Cardiac septum (tissue), 1 donor: ENCODE results near the gene LHFPL4. TPM values are rescaled to one million over a fixed set of nuclear protein-coding genes. Genes with fewer than 3 reads are reported as not detected.
"Not testable (repeated sequence)": the region's sequence is repeated elsewhere in the genome, so short reads cannot be mapped to it uniquely, and the experiment has no call there.

Source experiments
- DNase-seq: peaks from one replicate; pipeline ENCODE4 v3.0.0-alpha.2; 2020; ENCODE audit warnings: low spot score
- intact Hi-C: fragments of 100-400 bp; cut with DNase I; formaldehyde crosslinking; loops from one replicate; pipeline ENCODE4 v1.14.0; 2022
- total RNA-seq: library from RNA; stranded (reverse); fragmentation: NEBNext Ultra II Directional; extraction: Animal tissue kit (Norgen Biotek cat#: 25700); gene quantifications from one replicate; pipeline ENCODE4 v1.2.1, GENCODE V29; 2021
- donor health status: DM: no; HTN: no; CAD: no.

The LHFPL4 gene
- total RNA-seq, 1 donor from 2014 or later = not detected

DNA sequence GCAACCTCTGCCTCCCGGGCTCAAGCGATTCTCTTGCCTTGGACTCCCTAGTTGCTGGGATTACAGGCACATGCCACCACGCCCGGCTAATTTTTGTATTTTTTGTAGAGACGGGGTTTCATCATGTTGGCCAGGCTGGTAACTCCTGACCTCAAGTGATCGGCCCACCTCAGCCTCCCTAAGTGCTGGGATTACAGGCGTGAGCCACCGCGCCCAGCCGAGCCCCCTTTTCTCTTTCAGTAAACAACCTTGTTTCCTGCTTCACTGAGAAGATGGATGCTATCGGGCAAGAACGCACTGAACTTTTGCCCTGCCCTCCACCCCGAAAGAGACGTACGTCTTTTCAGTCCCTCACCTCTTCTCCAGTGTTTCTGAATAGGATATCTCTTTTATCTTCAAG lies 59.6 kb downstream of the LHFPL4 start:
- DNase-seq, intact Hi-C loops: not testable (repeated sequence)

DNA sequence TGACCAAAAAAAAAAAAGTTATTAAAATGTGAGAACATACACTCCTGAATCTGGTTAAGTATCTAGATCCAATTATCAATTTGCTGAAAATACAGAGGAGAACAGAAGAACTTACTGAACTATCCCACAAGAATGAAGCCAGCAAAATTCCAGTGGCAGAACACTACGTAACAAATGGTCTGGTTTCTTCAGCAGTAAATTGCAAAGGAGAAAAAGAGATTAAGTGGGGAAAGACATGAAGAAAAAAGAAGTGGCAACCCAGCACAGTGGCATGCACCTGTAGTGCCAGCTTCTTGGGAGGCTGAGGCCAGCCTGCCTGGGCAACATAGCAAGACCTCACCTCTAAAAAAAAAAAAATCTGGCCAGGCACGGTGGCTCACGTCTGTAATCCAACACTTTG lies 62.1 kb downstream of the LHFPL4 start:
- intact Hi-C loops = no loop called here
- DNase-seq = no peak

DNA sequence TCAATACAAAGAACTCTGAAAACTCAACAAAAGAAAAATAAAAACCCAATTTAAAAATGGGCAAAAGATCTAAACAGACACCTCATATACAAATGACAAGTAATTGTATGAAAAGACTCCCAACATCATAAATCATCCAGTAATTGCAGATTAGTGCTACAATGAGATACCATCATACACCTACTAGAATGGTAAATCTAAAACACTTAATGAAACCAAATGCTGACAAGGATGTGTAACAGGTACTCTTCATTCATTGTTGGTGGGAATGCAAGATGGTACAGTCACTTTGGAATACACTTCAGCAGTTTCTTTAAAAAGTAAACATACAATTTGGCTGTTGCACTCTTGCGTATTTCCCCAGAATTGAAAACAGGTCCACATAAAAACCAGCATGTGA lies 68.4 kb downstream of the LHFPL4 start:
- intact Hi-C loops = no loop called here
- no peak for DNase-seq

DNA sequence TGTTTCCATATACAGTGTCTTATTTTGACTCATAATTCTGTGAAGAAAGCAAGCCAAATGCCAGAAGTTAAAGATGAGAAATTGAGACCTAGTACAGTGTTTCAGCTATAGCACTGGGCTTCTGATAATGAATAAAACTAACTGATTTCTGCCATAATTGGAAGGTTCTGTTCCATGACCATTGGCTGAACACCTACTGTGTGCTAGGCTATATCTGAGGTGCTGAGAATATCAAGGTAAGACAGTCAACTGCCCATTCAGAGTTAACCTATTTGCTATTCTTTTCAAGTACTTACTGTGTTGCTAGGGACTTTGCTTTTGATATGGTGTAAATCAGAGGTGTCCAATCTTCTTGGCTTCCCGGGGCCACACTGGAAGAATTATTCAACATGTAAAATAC lies 73.4 kb downstream of the LHFPL4 start:
- DNase-seq = no peak
- intact Hi-C loops = no loop called here

DNA sequence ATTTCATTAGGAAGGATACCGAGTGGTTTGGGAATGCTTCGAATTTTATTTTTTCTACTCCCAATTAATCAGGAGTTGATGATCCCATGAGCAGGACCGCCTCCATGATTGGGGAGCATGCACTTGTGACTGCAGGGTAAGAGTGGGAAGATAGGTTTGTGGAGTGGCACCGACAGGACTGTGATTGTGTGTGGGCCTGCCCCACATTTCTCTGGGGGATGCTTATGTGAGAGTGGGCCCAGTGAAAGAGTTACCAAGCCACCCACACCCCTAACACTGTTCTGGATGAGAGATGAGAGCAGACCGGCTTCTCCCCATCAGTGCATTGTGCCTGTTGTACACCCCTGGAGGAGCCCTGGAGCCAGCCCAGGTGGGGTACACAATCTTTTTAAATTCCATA lies 76.7 kb downstream of the LHFPL4 start:
- no peak for DNase-seq
- intact Hi-C loops = no loop called here

DNA sequence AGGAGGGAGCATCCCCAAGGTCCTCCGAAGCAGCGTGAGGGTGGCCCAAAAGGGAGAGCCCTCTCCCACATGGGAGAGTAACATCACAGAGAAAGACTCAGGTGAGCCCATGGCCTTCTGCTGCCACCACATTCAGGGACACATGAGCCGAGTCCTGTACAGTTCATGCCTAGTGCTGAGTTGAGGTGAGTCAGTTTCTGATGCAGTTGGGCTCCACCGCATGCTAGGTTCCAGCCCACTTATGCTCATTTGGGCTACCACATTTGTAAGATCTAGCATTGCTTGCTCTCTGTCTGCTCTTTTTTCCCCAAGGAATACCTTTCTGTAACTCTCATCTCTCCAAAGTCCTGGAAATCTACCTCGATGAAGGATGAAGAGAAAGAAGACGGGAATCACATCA lies 79.1 kb downstream of the LHFPL4 start:
- intact Hi-C loops = no loop called here
- DNase-seq = no peak

DNA sequence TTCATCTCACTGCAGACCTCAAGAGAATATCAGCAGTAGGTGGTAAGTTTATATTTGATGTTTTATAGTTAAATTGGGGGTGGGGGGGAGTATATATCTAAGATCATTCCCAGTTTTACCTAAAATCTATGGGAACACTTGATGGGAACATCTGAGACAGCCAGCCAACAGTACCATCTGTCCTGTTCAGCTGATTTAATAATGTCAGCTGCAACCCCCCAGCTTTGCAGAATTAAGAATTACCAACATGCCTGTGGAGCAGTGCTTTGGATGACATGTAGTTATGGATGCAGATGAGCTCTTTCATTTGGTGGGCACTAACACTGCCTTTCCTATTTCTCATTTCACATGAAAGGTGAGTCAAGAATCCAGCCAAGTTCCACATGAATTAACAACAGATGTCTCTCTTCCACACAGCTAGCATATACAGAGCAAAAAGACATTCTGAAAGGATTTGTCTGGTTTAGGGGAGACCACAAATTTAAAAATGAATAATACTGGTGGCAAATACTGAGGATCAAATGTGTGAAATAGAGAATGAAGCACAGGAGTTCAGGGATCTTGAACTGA lies 80.0 kb downstream of the LHFPL4 start:
- intact Hi-C loops = no loop called here
- DNase-seq = no peak

DNA sequence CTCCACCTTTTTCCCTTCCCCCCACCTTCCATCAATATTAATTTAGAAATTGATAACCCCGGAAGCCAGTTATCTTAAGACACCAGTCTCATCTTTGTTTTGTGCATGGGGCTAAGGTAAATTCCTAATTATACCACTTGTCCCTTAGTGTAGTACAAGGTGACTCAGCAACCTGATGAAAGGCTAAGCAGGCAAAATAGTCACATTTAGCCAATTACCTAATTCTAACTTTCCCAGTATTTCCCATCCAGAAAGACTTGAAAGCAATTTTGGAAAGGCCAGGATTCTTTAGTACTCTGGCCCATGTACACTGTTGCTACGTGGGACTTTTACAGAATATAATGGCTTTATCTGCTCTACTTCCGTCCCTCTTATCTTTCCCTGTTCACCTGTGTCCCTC lies 83.6 kb downstream of the LHFPL4 start:
- intact Hi-C loops = no loop called here
- no peak for DNase-seq

DNA sequence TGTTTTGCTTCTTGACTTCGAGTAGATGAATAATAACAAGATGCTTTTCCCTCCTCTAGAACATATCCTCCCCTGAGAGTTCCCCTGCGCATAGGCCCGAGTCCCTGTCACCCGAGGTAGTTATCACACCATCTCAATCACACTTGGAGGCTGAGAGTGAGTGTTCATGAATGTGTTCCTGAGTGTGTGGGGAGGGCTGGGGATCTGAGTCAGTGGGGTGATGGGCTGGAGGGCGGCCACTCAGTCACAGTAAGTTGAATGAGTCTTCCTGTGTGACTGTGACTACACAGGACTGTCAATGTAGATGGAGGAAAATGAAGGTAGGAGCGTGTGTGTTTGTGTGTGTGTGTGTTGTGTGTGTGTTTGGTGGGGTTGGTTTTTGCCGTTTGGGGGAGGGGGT lies 85.2 kb downstream of the LHFPL4 start:
- no peak for DNase-seq
- intact Hi-C loops = no loop called here

DNA sequence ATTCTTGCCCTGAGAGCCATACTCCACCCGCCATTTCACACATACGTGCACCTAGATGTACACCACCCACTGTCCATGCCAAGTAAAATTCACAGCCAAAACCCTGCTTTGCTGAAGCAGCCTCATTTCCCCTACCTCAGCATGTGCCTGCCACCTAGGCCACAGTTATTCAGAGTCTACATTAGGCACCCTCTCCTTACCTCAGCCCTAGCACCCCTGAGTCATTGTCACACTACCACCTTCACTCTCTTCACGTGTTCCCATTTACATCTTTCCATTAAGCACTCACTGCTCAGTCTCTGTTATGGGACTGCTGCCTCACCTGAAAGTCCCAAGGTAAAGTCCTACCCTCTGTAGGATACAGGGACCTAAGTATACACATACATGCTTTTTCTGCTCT lies 86.2 kb downstream of the LHFPL4 start:
- intact Hi-C loops = no loop called here
- DNase-seq = no peak

DNA sequence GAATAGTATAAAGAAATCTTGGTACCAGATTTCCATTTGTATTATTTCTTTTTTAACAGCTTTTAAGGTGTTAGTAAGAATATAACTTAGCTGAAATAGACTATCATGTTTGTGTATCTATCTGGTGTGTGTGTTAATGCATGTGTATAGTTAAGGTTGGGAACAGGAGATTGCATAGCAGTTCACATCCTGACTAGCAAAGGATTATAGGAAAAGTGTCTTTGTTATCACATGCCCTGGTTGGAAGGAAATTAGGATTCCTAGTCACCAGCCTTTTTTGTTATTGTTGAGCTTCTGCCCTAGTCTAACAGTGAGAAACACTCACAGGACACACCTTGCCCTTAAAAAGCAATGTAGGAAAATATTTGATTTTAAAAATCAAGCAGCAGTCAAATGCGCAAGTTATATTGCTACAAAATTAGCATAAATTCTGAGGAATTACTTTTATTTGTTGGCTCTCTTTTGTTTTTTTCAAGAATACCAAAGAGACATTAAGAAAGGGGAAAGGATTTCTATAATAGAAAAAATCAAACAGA lies 98.0 kb downstream of the LHFPL4 start:
- DNase-seq = no peak
- intact Hi-C loops = no loop called here

DNA sequence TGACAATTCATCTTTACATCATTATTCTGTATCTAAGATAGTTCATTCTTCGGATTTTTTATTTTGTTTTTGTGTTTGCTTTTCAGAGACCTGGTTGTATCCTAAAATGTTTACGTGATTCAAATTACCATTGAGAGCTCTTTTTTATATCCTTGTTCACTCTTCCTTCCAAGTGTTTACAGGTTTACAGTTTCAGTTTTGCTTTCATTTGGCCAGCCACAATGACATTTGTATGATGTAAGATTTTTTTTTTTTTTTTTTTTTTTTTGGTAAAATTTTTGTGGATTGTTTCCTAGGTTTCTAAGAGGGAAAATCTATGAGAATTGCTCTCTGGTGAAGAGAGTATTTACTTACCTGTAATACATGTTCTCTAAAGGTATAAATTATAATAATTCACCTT lies 101.2 kb downstream of the LHFPL4 start:
- intact Hi-C loops = no loop called here
- DNase-seq = no peak

DNA sequence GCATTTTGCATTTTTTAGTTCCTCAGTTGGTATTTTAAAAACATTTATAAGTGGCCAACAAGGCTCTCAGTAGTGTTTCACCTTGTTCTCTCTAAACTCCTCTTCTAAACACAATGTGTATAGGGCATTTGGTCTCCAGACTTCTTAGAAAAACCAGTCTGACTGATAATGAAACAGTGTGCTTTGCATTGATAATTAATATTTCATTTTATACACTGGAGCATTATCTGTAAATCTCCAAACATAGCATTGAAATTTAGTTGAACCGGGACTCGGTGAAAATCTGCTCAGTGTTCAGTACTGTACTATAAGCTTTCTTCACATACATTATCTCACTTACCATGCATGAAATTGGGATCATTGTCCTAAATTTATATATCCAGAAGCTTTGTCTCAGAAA lies 102.6 kb downstream of the LHFPL4 start:
- intact Hi-C loops = no loop called here
- no peak for DNase-seq

DNA sequence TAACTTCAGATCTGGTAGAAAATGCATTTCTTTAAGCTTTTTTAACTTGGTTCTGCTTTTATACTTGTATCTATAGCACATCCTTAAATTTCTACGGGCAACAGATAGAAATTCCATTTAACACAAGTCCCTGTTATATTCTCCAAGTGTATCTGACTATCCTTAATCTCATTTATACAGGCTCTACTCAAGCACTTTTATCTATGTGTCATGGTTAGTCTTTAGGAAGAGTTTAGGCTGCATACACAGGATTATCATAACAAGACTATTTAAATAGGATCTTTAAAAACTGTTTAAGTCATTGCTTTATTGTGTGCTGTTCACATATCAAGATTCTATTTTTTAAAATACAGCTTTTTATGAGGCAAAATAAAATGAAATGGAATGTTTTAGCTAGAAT lies 103.5 kb downstream of the LHFPL4 start:
- intact Hi-C loops = no loop called here
- DNase-seq = no peak

DNA sequence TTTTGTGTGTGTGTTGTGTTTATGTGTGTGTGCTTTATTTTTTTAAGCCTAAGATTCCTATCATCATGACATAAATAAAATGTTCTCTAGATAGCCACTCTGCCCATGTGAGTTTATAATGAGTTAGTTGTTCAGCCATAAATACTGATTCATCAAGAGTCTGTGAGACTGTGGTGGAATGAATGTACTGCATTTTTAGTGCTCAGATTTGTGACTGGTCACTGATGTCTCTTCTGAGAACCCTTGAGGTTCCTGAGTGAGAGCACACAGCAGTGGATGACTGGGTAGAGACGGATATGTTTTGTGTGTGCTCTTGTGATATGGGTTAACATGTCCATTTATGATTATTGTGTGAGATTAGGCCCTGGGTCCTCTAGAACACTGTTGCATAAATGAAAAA lies 105.0 kb downstream of the LHFPL4 start:
- intact Hi-C loops = no loop called here
- no peak for DNase-seq

Other genes starting within 250 kb of the LHFPL4 start
- 53.5 TPM for gene THUMPD3, start 190.8 kb downstream of the LHFPL4 start, total RNA-seq
- gene SETD5, start 156.2 kb downstream of the LHFPL4 start, total RNA-seq = 65.9 TPM
- gene MTMR14, start 95.7 kb upstream of the LHFPL4 start, total RNA-seq = 27.9 TPM
- not detected for gene CPNE9, start 150.0 kb upstream of the LHFPL4 start, total RNA-seq
- 10.6 TPM for gene BRPF1, start 177.9 kb upstream of the LHFPL4 start, total RNA-seq
- gene OGG1, start 196.1 kb upstream of the LHFPL4 start, total RNA-seq = 9.6 TPM
- 10.0 TPM for gene CAMK1, start 216.1 kb upstream of the LHFPL4 start, total RNA-seq
- 50.1 TPM for gene TADA3, start 238.7 kb upstream of the LHFPL4 start, total RNA-seq
- 79.8 TPM for gene ARPC4, start 239.3 kb upstream of the LHFPL4 start, total RNA-seq